Astrocyte (in vitro differentiated cells and primary cell): ENCODE results near the gene CD300A. TPM values are rescaled to one million over a fixed set of nuclear protein-coding genes. Genes with fewer than 3 reads are reported as not detected.

Experiments
- DNase-seq: peaks from one replicate; pipeline ENCODE4 v3.0.0-alpha.2; 2010; ENCODE audit warnings: low read depth
- FAIRE-seq: peaks from 2 replicates; lab custom pipeline; 2011; peaks lifted over from hg19 to GRCh38; lab: Jason Lieb, UNC
- H2AFZ ChIP-seq: 2 replicates; pipeline ENCODE4 v1.6.0; 2012; ENCODE audit warnings: low read depth, low read length, inconsistent platforms
- H3K27ac ChIP-seq: 2 replicates; pipeline ENCODE4 v1.5.1; 2011; ENCODE audit warnings: low read depth, low read length, inconsistent platforms
- H3K27me3 ChIP-seq: 2 replicates; pipeline ENCODE4 v1.6.0; 2011; ENCODE audit warnings: low read length, inconsistent platforms; ENCODE audit not compliant: insufficient read depth
- H3K36me3 ChIP-seq: 2 replicates; pipeline ENCODE4 v1.5.1; 2011; ENCODE audit warnings: low read length, inconsistent platforms; ENCODE audit not compliant: insufficient read depth
- H3K4me1 ChIP-seq: 2 replicates; pipeline ENCODE4 v1.5.1; 2011; ENCODE audit warnings: low read length, inconsistent platforms; ENCODE audit not compliant: insufficient read depth
- H3K4me2 ChIP-seq: 2 replicates; pipeline ENCODE4 v1.6.0; 2012; ENCODE audit warnings: low read length, inconsistent platforms
- H3K4me3 ChIP-seq: 2 replicates; pipeline ENCODE4 v1.5.1; 2011; ENCODE audit warnings: low read depth, mild to moderate bottlenecking, low read length, inconsistent platforms; ENCODE audit not compliant: insufficient read depth
- H3K79me2 ChIP-seq: 2 replicates; pipeline ENCODE4 v1.6.0; 2012; ENCODE audit warnings: mild to moderate bottlenecking, low read length, inconsistent platforms; ENCODE audit not compliant: insufficient read depth
- H3K9ac ChIP-seq: 2 replicates; pipeline ENCODE4 v1.6.0; 2012; ENCODE audit warnings: mild to moderate bottlenecking, low read length, inconsistent platforms
- H3K9me3 ChIP-seq: 2 replicates; pipeline ENCODE4 v1.5.1; 2012; ENCODE audit warnings: low read depth, mild to moderate bottlenecking, low read length, inconsistent platforms; ENCODE audit not compliant: insufficient read depth
- H4K20me1 ChIP-seq: 2 replicates; pipeline ENCODE4 v1.6.0; 2012; ENCODE audit warnings: low read length, inconsistent platforms; ENCODE audit not compliant: insufficient read depth
- H3K27ac Mint-ChIP-seq: one replicate; pipeline ENCODE4 v1.8.0; 2021; ENCODE audit warnings: mild to moderate bottlenecking, mixed read lengths; ENCODE audit not compliant: unreplicated experiment
- H3K27me3 Mint-ChIP-seq: one replicate; pipeline ENCODE4 v1.8.0; 2021; ENCODE audit warnings: low read depth, mixed read lengths; ENCODE audit not compliant: unreplicated experiment
- H3K36me3 Mint-ChIP-seq: one replicate; pipeline ENCODE4 v1.8.0; 2021; ENCODE audit warnings: low read depth, mixed read lengths; ENCODE audit not compliant: unreplicated experiment
- H3K4me1 Mint-ChIP-seq: one replicate; pipeline ENCODE4 v1.8.0; 2021; ENCODE audit warnings: low read depth, mixed read lengths; ENCODE audit not compliant: unreplicated experiment
- H3K4me3 Mint-ChIP-seq: one replicate; pipeline ENCODE4 v1.8.0; 2021; ENCODE audit warnings: mild to moderate bottlenecking, moderate library complexity, mixed read lengths; ENCODE audit not compliant: unreplicated experiment
- H3K9me3 Mint-ChIP-seq: one replicate; pipeline ENCODE4 v1.8.0; 2021; ENCODE audit warnings: mild to moderate bottlenecking, mixed read lengths; ENCODE audit not compliant: unreplicated experiment
- CTCF ChIP-seq: IDR thresholded peaks from 2 replicates; pipeline ENCODE4 v1.5.1; 2011; ENCODE audit warnings: low read depth, mild to moderate bottlenecking, inconsistent platforms, low read length, moderate library complexity; ENCODE audit not compliant: insufficient read depth
- EZH2 ChIP-seq: IDR thresholded peaks from 2 replicates; pipeline ENCODE4 v1.6.1; 2012; ENCODE audit warnings: mild to moderate bottlenecking, low read length, inconsistent platforms; ENCODE audit not compliant: insufficient read depth
- total RNA-seq: library from RNA; stranded (reverse); gene quantifications from 2 replicates; pipeline ENCODE4 v1.2.1, GENCODE V29; 2021

The CD300A gene
- total RNA-seq, 1 donor from 2014 or later = not detected

- H3K36me3 ChIP-seq = no peaks in the 10 kb centered on the region
- Mint-ChIP-seq H3K4me1 (no peaks in the 10 kb centered on the region), H3K27me3 (peaks cover 57% of the 10 kb centered on the region), H3K27ac (no peak overlapping the region), H3K4me3 (no peak overlapping the region), H3K9me3 (peaks cover 21% of the 10 kb centered on the region), H3K36me3 (no peaks in the 10 kb centered on the region)
- FAIRE-seq = no peak
- DNase-seq = no peak
- H2AFZ ChIP-seq = no peak overlapping the region
- H3K27me3 ChIP-seq = peaks cover 2% of the 10 kb centered on the region
- no peaks in the 10 kb centered on the region for H3K4me1 ChIP-seq
- no peaks in the 10 kb centered on the region for H3K79me2 ChIP-seq
- H3K27ac ChIP-seq = no peak overlapping the region
- H4K20me1 ChIP-seq = no peaks in the 10 kb centered on the region
- H3K9me3 ChIP-seq = no peaks in the 10 kb centered on the region
- no peak overlapping the region for H3K4me3 ChIP-seq
- TF ChIP-seq EZH2 (no peak), CTCF (no peak)
- H3K9ac ChIP-seq = no peak overlapping the region
- no peak overlapping the region for H3K4me2 ChIP-seq
Measured at GRCh38 chr17:74475189-74475588, 8.8 kb downstream of the CD300A start.

DNA sequence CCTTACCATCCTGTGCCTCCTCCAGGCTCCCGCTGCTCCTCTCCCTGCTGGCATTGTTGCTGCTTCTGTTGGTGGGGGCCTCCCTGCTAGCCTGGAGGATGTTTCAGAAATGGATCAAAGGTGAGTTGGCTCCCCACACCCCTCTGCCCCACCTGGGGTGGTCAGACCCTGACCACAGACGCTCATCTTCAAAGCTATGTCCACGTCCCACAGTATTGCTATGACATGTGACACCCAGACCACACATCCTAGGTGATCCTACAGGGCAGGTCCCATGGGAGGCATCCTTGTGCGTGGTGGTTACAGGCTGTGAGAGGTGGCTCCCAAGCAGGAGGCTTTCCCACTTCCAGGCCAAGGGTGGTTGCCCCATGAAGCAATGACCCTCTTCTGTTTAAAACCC is 11.0 kb downstream of the CD300A start:
- Histone ChIP-seq H3K4me2 (no peak overlapping the region), H3K9me3 (no peaks in the 10 kb centered on the region), H3K27me3 (peaks cover 2% of the 10 kb centered on the region), H3K4me3 (no peak overlapping the region), H2AFZ (no peak overlapping the region), H3K4me1 (no peaks in the 10 kb centered on the region), H3K79me2 (no peaks in the 10 kb centered on the region), H3K27ac (no peak overlapping the region), H3K36me3 (no peaks in the 10 kb centered on the region), H3K9ac (no peak overlapping the region), H4K20me1 (no peaks in the 10 kb centered on the region)
- Mint-ChIP-seq H3K4me1 (no peaks in the 10 kb centered on the region), H3K9me3 (peaks cover 21% of the 10 kb centered on the region), H3K4me3 (no peak overlapping the region), H3K27ac (no peak overlapping the region), H3K27me3 (peaks cover 71% of the 10 kb centered on the region), H3K36me3 (no peaks in the 10 kb centered on the region)
- FAIRE-seq (no peak), DNase-seq (no peak)
- TF ChIP-seq EZH2 (no peak), CTCF (no peak)

- Histone ChIP-seq H3K27ac (no peak overlapping the region), H3K79me2 (no peaks in the 10 kb centered on the region), H3K9ac (no peak overlapping the region), H3K4me2 (no peak overlapping the region), H3K4me1 (no peaks in the 10 kb centered on the region), H3K27me3 (peaks cover 2% of the 10 kb centered on the region), H3K9me3 (no peaks in the 10 kb centered on the region), H3K36me3 (no peaks in the 10 kb centered on the region), H3K4me3 (no peak overlapping the region), H4K20me1 (no peaks in the 10 kb centered on the region), H2AFZ (no peak overlapping the region)
- DNase-seq = no peak
- H3K27me3 Mint-ChIP-seq = peaks cover 71% of the 10 kb centered on the region
- no peak overlapping the region for H3K4me3 Mint-ChIP-seq
- peaks cover 20% of the 10 kb centered on the region for H3K9me3 Mint-ChIP-seq
- no peaks in the 10 kb centered on the region for H3K4me1 Mint-ChIP-seq
- TF ChIP-seq EZH2 (no peak), CTCF (no peak)
- no peak for FAIRE-seq
- H3K27ac Mint-ChIP-seq = no peak overlapping the region
- H3K36me3 Mint-ChIP-seq = no peaks in the 10 kb centered on the region
Measured at GRCh38 chr17:74478420-74479100, 12.1 kb downstream of the CD300A start.
